ENCODE results near the gene MEF2D. TPM values are rescaled to one million over a fixed set of nuclear protein-coding genes. Genes with fewer than 3 reads are reported as not detected.

The MEF2D gene
- total RNA-seq, 1 donor from 2014 or later = 106 TPM

DNA sequence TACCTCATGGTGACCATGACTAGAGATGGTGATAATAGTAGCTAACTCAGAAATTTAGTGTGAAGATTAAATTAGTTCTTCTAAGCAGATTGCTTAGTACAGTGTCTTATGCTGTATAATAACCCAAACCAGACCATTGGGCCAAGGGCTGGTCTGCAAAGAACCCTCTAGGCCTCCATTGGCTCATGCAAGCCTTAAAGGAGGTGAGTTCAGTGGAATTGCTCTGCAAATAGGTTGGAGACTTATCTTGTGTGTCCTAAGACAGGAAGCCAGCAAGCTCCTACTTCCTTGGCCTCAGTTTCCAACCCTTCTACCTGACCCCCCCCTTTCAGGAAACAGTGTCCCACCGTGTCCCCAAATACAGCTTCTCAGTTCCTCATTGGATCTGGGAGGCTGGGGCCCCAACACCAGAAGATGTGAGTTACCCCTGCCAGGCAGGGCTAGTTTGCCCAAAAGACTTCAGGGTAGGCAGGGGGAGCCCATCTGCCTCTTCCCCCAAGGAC is 1.9 kb upstream of the MEF2D start:
- H3K27ac ChIP-seq = peak overlapping the region; percentile 99 to 100
- H3K4me1 ChIP-seq = peaks cover 23 to 46% of the 10 kb centered on the region in 2 donors
- no peaks in the 10 kb centered on the region for H3K27me3 ChIP-seq
- no peaks in the 10 kb centered on the region for H3K9me3 ChIP-seq
- no peak for DNase-seq (ENCODE audit: low spot score in 2 of 2)
- peaks cover 0 to 5% of the 10 kb centered on the region in 2 donors for H3K36me3 ChIP-seq
- H3K4me3 ChIP-seq = peak overlapping the region; percentile 31 to 100
- intact Hi-C loops (cut with DNase I) = loop anchor here (5.0 to 10.0 kb wide), 3 partner anchors 160 to 378 kb away; partner anchors contain the start of genes CCT3 and TSACC
- TF ChIP-seq, protein P1, sequence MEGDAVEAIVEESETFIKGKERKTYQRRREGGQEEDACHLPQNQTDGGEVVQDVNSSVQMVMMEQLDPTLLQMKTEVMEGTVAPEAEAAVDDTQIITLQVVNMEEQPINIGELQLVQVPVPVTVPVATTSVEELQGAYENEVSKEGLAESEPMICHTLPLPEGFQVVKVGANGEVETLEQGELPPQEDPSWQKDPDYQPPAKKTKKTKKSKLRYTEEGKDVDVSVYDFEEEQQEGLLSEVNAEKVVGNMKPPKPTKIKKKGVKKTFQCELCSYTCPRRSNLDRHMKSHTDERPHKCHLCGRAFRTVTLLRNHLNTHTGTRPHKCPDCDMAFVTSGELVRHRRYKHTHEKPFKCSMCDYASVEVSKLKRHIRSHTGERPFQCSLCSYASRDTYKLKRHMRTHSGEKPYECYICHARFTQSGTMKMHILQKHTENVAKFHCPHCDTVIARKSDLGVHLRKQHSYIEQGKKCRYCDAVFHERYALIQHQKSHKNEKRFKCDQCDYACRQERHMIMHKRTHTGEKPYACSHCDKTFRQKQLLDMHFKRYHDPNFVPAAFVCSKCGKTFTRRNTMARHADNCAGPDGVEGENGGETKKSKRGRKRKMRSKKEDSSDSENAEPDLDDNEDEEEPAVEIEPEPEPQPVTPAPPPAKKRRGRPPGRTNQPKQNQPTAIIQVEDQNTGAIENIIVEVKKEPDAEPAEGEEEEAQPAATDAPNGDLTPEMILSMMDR (IDR thresholded peaks at IDR 0.05) = no peak

GRCh38 chr1:156500793-156501506 is 375 bp upstream of the MEF2D start:
- H3K27ac ChIP-seq = peak overlapping the region; percentile 99 to 100
- peaks cover 0 to 5% of the 10 kb centered on the region in 2 donors for H3K36me3 ChIP-seq
- TF ChIP-seq, protein P1 (IDR thresholded peaks at IDR 0.05) = peak in 2 of 3 experiments; percentile 39 to 55
- no peaks in the 10 kb centered on the region for H3K27me3 ChIP-seq
- peak overlapping the region; percentile 86 to 100 for H3K4me3 ChIP-seq
- H3K4me1 ChIP-seq = peaks cover 34 to 61% of the 10 kb centered on the region in 2 donors
- no peaks in the 10 kb centered on the region for H3K9me3 ChIP-seq
- intact Hi-C loops (cut with DNase I) = loop anchor here (1.0 to 10.0 kb wide), 5 partner anchors 45 to 376 kb away; partner anchors contain the start of genes CCT3 and TSACC
- DNase-seq (ENCODE audit: low spot score in 2 of 2) = peak; percentile 82 to 96

DNA sequence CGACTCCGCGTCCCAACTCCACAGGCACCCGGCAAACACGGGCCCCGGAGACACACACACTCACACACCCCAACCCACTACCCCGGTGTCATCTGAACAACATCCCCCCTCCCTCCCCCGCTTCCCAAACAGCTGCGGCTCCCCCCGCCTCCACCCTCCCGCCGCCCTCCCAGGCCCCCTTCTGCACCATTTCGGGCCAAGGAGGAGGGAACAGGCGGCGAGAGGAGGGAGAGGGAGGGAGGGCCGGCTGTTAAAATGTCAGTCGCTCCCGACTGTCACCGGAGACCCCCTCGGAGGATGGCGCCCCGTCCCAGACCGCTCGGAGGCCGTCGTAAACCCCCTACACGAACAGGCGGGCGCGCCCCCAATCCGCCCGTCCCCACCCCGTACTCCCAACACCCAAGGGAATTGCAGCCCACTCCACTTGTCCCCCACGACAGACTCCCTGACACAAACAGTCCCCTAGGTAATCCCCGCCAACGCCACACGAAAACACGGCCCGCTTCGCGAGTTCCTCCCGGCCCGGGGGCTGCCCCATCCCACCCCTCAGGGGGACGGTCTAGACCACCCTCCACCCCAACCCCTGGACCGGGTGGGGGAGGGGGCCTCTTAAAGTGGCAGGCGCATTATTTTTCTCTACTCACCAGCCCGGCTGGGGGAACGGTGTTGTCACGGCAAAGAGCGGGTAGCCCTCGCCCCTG is 583 bp downstream of the MEF2D start:
- Histone ChIP-seq H3K9me3 (no peaks in the 10 kb centered on the region), H3K27me3 (no peaks in the 10 kb centered on the region), H3K36me3 (peaks cover 0 to 9% of the 10 kb centered on the region in 2 donors), H3K4me3 (peak overlapping the region; percentile 86 to 100), H3K27ac (peak overlapping the region; percentile 99 to 100), H3K4me1 (peaks cover 38 to 66% of the 10 kb centered on the region in 2 donors)
- TF ChIP-seq, protein P1 (IDR thresholded peaks at IDR 0.05) = no peak
- peak in 1 of 2 donors; percentile 77 for DNase-seq (ENCODE audit: low spot score in 2 of 2)
- intact Hi-C loops (cut with DNase I) = loop anchor here (1.0 to 10.0 kb wide), 5 partner anchors 44 to 375 kb away; partner anchors contain the start of genes CCT3 and TSACC

DNA sequence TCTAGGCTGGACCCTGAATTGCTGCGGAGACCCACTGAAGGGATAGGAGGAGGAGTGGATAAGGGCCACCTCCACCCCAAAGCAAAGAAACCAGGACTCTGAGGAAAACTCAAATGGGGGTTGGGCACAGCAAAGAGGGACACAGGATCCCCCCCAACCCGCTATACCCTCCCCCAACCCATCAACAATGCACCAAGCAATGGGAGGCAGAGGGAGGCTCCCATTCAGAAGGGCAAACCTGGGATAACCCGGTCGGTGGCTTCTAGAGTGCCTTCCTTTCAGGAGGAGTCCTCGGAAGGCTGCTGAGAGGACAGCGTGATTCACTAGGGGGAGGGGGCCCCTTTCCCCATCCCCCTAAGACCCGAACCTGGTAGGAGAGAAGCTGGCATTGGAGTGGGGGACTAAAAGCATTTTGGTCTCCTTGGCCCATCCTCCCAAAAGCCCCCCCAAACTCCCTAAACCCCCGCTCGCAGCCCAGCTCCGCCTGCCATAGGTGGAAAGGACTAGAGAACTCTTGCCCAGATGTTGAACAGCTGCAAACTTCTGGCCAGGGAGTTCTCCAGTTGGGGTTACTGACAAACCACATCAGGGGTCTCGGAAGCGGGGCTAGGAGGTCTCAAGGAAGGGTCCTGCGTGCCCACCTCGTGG is 1.3 kb downstream of the MEF2D start:
- no peaks in the 10 kb centered on the region for H3K27me3 ChIP-seq
- H3K4me3 ChIP-seq = peak overlapping the region; percentile 86 to 100
- no peak for DNase-seq (ENCODE audit: low spot score in 2 of 2)
- peaks cover 39 to 68% of the 10 kb centered on the region in 2 donors for H3K4me1 ChIP-seq
- H3K36me3 ChIP-seq = peaks cover 0 to 14% of the 10 kb centered on the region in 2 donors
- H3K27ac ChIP-seq = peak overlapping the region; percentile 99 to 100
- TF ChIP-seq, protein P1 (IDR thresholded peaks at IDR 0.05) = no peak
- intact Hi-C loops (cut with DNase I) = no loop called here
- H3K9me3 ChIP-seq = no peaks in the 10 kb centered on the region
